Activated T-helper 1 cell treated with anti-CD3 and anti-CD28 coated beads, Interleukin-2, amount 50 U/mL, for 16 hours (primary cell): Measurements from ENCODE around the gene CISH.

ENCODE experiments used
- DNase-seq, 2 donors: peaks; one replicate each; pipeline ENCODE4 v3.0.0-alpha.2; 2020; ENCODE audit warnings: low read depth in 1 of 2, low spot score in 1 of 2

The CISH gene

GRCh38 chr3:50615190-50615589, 3.6 kb upstream of the CISH start:
- no peak for DNase-seq

DNA sequence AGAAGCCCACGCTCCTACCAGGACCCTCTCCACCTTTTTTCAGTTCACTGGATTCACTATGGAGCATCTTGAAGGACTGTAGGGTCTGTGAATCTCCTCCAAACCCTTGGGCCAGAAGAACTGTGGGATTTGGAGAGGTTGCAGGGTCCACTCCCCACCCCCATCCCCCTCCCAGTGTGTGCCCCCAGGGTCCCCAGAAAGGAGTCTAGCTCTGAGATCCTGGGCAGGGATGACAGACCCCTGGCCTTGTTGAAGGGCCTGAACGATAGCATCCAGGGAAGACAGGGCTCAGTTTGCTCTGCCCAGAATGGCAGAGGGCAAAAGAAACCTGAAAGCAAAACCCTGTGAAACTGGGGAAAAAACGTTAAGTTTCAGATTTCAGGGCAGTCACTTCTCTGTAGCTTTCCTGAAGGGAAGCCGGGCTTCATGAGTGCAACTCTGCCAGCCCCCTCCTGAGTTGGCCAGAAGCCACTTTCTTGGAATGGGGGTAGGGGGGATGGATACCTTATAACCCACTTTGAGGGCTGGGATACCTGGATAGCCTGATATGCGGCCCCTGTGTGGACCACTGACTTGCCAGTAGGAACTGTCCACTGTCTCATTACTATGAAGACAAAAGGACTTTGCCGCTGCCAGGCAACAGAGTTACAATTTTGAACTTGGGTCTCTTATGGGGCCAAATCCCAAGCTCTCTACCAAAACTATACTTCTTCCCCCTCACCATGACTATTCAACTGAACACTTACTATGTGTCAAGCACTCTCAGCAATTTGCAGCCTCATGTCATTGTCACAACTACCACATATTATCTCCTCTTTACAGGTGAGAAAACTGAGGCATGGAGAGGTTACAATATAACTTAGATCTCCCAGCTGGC, 1.6 kb upstream of the CISH start:
- DNase-seq = no peak

GRCh38 chr3:50612234-50612882, 784 bp upstream of the CISH start:
- DNase-seq = no peak

GRCh38 chr3:50610992-50611463, 546 bp downstream of the CISH start:
- no peak for DNase-seq

DNA sequence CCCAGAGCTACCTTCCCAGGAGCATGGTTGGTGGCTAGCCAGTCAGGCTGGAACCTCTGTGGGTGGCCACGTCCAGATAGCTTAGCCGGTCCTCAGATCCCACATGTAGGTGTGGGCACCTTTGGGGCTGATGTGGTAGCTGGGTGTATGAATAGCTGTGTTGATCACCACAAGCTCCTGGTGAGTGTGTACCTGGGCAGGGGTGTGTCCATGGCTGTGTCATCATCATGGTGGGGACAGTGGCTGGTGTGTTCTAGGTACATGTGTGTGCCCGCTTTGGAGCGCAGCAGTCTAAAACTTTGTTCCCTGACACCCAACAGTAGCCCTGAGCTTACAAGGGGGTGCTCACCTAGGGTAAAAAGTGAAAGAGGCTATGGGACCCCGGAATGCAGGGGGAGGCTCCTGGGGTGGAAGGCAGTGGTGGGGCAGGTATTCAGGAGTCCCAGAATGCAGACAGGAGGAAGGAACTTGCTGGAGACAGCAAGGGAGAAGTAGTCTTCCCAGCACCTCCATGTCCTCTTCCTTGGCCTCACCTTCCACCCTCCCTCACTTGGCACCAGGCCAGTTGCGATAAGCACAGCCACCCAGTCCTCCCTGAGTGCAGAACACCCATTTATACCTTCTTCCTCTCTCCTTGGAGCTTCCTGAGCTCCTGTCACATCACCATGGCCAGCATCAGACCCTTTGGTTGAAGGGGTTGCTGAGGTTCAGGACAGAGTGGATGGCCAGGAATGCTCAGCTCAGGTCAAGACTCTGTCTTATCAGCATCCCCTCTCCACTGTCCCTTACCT, 1.2 kb downstream of the CISH start:
- DNase-seq = no peak

- DNase-seq = no peak
These were observed 1.9 kb downstream of the CISH start for GRCh38 chr3:50609763-50610085.

DNA sequence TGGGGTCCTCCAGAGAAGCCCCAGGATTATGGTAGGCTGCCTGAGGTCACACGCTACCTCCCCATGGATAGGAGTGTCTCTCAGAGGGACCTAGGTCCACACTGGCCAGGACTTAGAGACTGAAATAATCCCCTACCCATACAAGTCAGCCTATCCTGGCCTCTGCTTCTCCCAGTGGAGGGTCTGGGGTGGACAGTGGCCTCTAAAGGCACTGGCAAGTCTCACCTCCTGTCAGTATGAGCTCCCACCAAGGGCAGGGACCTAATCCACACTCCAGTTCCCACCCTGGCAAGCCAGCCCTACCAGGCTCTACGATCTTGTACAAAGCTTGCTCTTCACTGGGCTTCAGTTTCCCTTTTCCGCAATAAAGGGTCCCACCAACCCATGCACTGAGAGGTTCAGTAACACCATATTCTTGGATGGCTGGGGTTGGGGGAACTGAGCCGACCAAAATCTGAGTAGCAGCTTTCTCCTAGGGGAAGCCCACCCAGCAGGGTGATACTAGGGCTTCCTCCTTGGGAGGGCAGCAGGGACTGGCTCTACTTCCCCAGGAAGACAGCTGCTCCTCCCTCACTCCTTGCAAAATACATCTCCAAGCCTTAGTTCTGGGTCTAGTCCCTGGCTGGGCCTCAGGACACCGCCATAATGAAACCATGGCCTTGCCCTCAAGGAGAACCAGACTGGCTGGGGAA, 2.4 kb downstream of the CISH start:
- no peak for DNase-seq

GRCh38 chr3:50608278-50608677, 3.3 kb downstream of the CISH start:
- no peak for DNase-seq

- no peak for DNase-seq
These were observed 4.1 kb downstream of the CISH start for GRCh38 chr3:50607271-50608091.

DNA sequence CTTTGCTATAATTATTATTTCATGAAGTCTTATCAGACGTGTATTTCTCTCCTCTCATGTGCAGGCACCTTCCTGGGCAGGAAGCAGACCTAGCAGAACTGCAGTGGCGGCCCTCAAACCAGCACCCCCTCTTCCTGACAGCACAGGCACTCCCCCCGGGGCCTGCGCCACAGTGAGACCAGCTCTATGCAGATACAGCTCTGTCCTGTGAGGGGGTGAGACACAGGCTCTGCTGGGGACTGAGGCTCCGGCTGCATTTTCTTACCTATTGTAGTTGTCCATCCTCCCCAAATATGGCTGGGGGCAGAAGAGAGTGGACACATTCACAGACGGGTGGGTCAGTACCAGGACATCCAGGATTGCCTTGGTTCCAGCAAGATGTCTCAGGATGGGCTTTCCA, 5.0 kb downstream of the CISH start:
- DNase-seq = no peak

DNA sequence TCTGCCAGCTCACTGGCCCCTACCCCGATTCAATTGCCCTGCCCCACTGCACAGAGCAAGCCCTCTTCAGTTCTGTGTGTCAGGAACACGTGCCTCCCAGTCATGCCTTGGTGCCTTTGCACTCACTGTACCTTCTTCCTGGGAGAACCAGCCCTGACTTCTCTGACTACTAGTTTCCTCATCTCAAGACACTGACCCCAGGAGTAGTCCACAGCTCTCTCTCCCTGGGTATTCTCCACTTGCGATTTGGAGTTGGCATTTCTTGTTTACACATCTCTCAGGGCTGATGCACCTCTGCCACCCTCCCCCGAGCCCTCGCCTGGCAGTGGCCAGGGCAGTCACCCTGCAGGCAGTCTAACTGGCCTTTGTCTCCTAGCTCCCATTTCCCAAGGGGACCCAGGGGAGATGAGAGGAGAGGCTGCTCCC, 5.7 kb downstream of the CISH start:
- DNase-seq = no peak

GRCh38 chr3:50604628-50605588, 6.7 kb downstream of the CISH start:
- no peak for DNase-seq

GRCh38 chr3:50604110-50604621, 7.4 kb downstream of the CISH start:
- DNase-seq = no peak

DNA sequence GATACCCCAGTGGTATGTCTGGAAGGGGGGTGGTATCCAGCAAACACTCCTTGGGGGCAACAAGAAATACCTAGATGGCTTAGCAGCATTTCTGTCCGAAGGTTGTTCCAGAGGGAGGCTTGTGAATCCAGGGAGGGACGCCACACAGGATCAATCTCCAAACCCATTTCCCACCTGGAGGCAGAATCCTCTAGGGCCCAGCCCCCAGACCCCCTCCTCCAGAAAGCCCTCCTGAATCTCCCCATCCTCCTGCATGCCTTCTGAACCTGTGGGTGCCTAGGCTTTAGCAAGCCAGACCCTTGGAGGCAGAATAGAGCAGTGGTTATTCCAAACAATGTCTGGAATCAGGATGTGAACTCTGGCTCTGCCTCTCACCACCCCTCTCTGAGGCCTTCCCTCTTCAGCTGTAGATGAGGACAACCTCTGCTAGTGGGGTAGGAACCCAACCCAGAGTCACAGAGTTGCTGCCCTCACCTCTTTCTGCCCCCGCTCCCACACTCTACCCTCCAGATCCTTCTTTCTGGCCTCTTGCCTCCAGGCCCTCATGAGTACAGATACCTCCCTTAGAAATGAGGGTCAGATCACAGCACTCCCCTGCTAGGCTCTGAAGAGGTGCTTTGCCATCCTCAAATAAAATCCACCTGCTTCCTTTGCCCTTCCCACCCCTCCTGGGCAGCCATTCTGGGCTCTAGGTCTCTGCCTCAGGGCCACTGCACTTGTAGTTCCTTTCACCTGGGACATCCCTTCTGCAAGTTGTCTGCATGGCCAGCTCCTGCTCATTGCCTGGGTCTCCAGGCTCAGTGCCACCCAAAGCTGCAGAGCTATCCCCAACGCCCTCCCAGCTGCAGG, 8.1 kb downstream of the CISH start:
- no peak for DNase-seq

GRCh38 chr3:50602595-50603191, 8.9 kb downstream of the CISH start:
- no peak for DNase-seq

GRCh38 chr3:50600841-50601591, 10.6 kb downstream of the CISH start:
- peak; percentile 43 to 82 for DNase-seq
